Effector memory CD4-positive, alpha-beta T cell (primary cell): Measurements from ENCODE around the gene GDI2.

ENCODE experiments used
- DNase-seq, 3 donors: peaks; one replicate each; pipeline ENCODE4 v3.0.0-alpha.2; 2020
- H3K27ac ChIP-seq: 2 replicates; pipeline ENCODE4 v1.7.0; 2013; ENCODE audit warnings: mild to moderate bottlenecking, low read length, moderate library complexity; ENCODE audit not compliant: insufficient read depth, poor library complexity, severe bottlenecking
- H3K27me3 ChIP-seq: replicated peaks from 2 replicates; pipeline ENCODE4 v1.7.0; 2013; ENCODE audit warnings: mild to moderate bottlenecking, low read length; ENCODE audit not compliant: insufficient read depth, control insufficient read depth, poor library complexity, severe bottlenecking
- H3K36me3 ChIP-seq: 2 replicates; pipeline ENCODE4 v1.7.0; 2013; ENCODE audit warnings: mild to moderate bottlenecking, low read length, moderate library complexity; ENCODE audit not compliant: control insufficient read depth, insufficient read depth
- H3K4me1 ChIP-seq: 2 replicates; pipeline ENCODE4 v1.7.0; 2013; ENCODE audit warnings: low read length, mild to moderate bottlenecking; ENCODE audit not compliant: control insufficient read depth, insufficient read depth, poor library complexity, severe bottlenecking
- H3K4me3 ChIP-seq: 2 replicates; pipeline ENCODE4 v1.7.0; 2013; ENCODE audit warnings: low read length, low read depth, mild to moderate bottlenecking; ENCODE audit not compliant: insufficient read depth, poor library complexity, severe bottlenecking
- H3K9me3 ChIP-seq: 2 replicates; pipeline ENCODE4 v1.7.0; 2013; ENCODE audit warnings: mild to moderate bottlenecking, low read length, moderate library complexity; ENCODE audit not compliant: control insufficient read depth

GDI2 gene

DNA sequence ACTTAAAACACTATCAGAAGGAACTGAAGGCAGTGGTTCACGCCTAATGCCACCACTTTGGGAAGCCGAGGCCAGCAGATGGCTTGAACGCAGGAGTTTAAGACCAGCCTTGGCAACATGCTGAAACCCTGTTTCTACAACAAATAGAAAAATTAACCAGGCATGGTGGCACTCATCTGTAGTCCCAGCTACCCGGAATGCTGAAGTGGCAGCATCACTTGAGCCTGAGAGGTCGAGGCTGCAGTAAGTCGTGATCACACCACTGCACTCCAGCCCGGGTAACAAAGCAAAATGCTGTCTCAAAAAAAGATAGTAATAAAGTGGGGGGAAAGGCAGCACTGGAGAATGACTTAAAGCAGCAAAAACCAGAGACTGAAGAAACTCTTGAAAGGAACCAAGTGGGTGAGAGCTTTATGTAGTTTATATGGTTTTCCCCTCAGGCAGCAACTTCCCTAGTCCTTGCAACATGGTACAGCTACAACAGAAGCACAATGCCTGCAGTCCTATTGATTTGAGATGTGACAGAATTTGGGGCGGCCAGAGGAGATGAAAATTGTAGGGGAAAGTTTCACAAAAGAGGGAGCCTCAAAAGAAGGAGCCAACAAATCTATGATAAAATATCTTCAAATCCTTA, 38.1 kb downstream of the GDI2 start:
- Histone ChIP-seq H3K36me3 (peaks cover 16% of the 10 kb centered on the region), H3K27ac (peak overlapping the region; percentile 51), H3K27me3 (no peaks in the 10 kb centered on the region), H3K4me1 (peaks cover 5% of the 10 kb centered on the region), H3K9me3 (no peaks in the 10 kb centered on the region), H3K4me3 (no peak overlapping the region)
- no peak for DNase-seq

GRCh38 chr10:5766189-5766588, 47.0 kb downstream of the GDI2 start:
- H3K36me3 ChIP-seq = peaks cover 61% of the 10 kb centered on the region
- no peak for DNase-seq
- H3K9me3 ChIP-seq = no peaks in the 10 kb centered on the region
- no peak overlapping the region for H3K4me3 ChIP-seq
- H3K27ac ChIP-seq = no peak overlapping the region
- H3K27me3 ChIP-seq = no peaks in the 10 kb centered on the region
- no peaks in the 10 kb centered on the region for H3K4me1 ChIP-seq

DNA sequence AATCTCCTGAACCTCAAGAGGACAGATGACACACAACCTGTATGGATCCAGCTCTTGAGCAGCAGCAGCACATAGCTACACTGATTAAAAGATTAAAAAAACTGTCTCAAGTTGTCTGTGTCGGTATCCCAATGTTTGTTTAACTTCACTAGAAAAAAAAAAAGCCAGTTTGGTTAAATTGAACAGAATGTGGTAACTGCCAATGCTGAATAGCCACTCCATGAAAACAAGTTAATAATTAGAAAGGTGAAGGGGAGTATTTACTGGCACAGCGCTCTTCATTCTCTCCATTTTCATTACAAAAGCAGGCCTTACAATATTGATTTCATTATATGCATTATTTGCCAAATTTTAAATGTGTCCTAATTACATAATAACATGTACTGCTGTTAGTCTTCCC, 47.6 kb downstream of the GDI2 start:
- H3K9me3 ChIP-seq = no peaks in the 10 kb centered on the region
- no peak for DNase-seq
- H3K4me1 ChIP-seq = no peaks in the 10 kb centered on the region
- no peak overlapping the region for H3K27ac ChIP-seq
- H3K27me3 ChIP-seq = no peaks in the 10 kb centered on the region
- H3K4me3 ChIP-seq = no peak overlapping the region
- peaks cover 67% of the 10 kb centered on the region for H3K36me3 ChIP-seq

DNA sequence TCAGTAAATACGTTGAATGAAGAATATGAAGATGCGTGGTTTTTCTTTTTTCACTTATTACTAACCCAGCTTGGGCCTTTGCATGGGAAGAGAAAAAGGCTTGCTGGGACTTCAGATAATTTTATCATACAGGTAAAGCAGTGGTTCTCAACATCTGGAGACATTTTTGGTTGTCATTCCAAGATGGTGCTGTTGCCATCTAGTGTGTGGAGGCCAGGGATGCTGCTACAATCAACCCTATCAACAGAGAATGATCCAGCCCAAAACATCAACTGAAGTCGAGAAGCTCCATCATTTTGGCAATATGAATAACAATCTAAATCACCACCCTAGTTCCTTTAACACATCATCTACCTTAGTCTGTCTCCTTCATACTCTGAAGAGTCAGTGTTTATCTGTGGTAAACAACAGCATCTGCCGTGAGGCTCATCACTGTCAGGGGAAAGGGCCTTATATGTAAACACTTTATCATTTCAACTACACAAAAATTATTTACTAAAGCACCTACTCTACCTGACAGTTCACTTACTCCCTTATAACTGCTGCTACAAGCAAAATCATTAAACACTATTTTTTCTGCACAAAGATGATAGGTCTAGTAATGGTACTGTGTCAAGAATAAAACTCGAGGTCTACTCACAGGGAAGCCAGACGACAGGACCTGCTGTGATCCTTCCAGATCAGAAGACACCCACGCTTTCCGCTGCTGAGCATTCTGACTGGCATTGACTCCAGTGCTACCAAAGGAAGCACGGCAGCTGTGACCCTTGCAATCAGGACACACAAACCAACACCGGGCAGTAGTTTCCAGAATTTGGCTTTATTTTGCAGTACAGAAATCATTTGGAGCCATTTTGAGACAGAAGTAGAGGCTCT, 48.6 kb downstream of the GDI2 start:
- no peaks in the 10 kb centered on the region for H3K27me3 ChIP-seq
- peaks cover 77% of the 10 kb centered on the region for H3K36me3 ChIP-seq

DNA sequence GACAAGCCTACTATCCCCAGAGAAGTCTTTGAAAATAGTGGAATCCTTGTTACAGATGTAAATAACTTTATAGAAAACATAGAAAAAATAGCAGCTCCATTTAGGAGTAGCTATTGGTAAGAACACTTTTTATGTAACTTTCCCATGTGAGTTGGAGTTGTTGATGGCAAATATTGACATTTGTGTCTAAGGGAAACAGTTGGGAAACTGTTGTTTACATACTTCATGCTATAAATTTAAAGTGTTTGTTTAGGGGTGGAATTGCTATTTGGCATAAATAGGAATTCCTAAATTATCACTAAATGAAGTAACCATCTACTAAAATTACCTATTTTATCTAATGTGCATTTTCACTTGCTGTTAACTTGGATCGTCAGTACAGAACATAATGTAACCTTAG, 50.7 kb downstream of the GDI2 start:
- H3K4me3 ChIP-seq = no peak overlapping the region
- no peaks in the 10 kb centered on the region for H3K9me3 ChIP-seq
- H3K27me3 ChIP-seq = no peaks in the 10 kb centered on the region
- H3K27ac ChIP-seq = no peak overlapping the region
- DNase-seq = no peak
- H3K36me3 ChIP-seq = peaks cover 79% of the 10 kb centered on the region
- no peaks in the 10 kb centered on the region for H3K4me1 ChIP-seq

More for the DNA sequence above, 48.6 kb downstream of the GDI2 start:
- Histone ChIP-seq H3K4me3 (no peak overlapping the region), H3K9me3 (no peaks in the 10 kb centered on the region), H3K4me1 (no peaks in the 10 kb centered on the region), H3K27ac (no peak overlapping the region)
- no peak for DNase-seq

- no peaks in the 10 kb centered on the region for H3K9me3 ChIP-seq
- no peaks in the 10 kb centered on the region for H3K27me3 ChIP-seq
- no peaks in the 10 kb centered on the region for H3K4me1 ChIP-seq
- no peak overlapping the region for H3K4me3 ChIP-seq
- no peak overlapping the region for H3K27ac ChIP-seq
- peaks cover 73% of the 10 kb centered on the region for H3K36me3 ChIP-seq
- no peak for DNase-seq
These were observed 52.0 kb downstream of the GDI2 start for GRCh38 chr10:5761220-5761619.

GRCh38 chr10:5760515-5760914, 52.7 kb downstream of the GDI2 start:
- Histone ChIP-seq H3K36me3 (peaks cover 66% of the 10 kb centered on the region), H3K4me1 (no peaks in the 10 kb centered on the region), H3K9me3 (no peaks in the 10 kb centered on the region), H3K27ac (no peak overlapping the region), H3K4me3 (no peak overlapping the region), H3K27me3 (no peaks in the 10 kb centered on the region)
- DNase-seq = no peak

DNA sequence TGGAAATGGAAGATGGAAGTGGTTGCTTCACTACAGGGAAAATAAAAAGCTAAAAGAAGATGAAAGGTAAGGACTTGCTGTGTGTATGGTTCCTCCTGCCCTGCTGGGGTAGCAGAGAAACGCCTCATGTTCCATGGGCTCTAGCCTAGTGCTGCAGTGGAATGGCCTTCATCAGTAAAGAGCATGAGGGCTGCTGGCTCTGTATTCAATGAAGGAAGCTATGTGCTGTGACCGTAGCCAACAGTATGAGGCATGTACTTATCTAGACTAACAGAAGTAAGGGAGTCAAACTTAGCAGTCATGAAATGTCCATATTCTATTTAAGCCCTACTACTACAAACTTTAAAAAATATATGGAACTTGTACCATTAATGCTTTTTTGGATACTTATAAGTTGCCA, 54.3 kb downstream of the GDI2 start:
- Histone ChIP-seq H3K27me3 (no peaks in the 10 kb centered on the region), H3K4me1 (no peaks in the 10 kb centered on the region), H3K27ac (no peak overlapping the region), H3K9me3 (no peaks in the 10 kb centered on the region), H3K36me3 (peaks cover 52% of the 10 kb centered on the region), H3K4me3 (no peak overlapping the region)
- DNase-seq = no peak

GRCh38 chr10:5757766-5758517, 55.3 kb downstream of the GDI2 start:
- H3K9me3 ChIP-seq = no peaks in the 10 kb centered on the region
- no peaks in the 10 kb centered on the region for H3K4me1 ChIP-seq
- no peak for DNase-seq
- H3K27me3 ChIP-seq = no peaks in the 10 kb centered on the region
- peak overlapping the region; percentile 30 for H3K27ac ChIP-seq
- H3K4me3 ChIP-seq = no peak overlapping the region
- peaks cover 47% of the 10 kb centered on the region for H3K36me3 ChIP-seq
